GM18511 (cell line): ENCODE results near the gene RFESD.

Experiments used
- ATAC-seq: cut with Tn5 transposase; IDR thresholded peaks from one replicate; pipeline ENCODE4 v1.9.1; 2021; ENCODE audit warnings: mild to moderate bottlenecking, moderate library complexity; ENCODE audit not compliant: unreplicated experiment

Gene RFESD

GRCh38 chr5:95660060-95660459 lies 13.5 kb downstream of the RFESD start:
- no peak for ATAC-seq

GRCh38 chr5:95662946-95663345 lies 16.4 kb downstream of the RFESD start:
- ATAC-seq, result no peak

GRCh38 chr5:95664204-95664786 lies 17.7 kb downstream of the RFESD start:
- ATAC-seq, result no peak

GRCh38 chr5:95667061-95667618 lies 20.6 kb downstream of the RFESD start:
- ATAC-seq, result no peak

DNA sequence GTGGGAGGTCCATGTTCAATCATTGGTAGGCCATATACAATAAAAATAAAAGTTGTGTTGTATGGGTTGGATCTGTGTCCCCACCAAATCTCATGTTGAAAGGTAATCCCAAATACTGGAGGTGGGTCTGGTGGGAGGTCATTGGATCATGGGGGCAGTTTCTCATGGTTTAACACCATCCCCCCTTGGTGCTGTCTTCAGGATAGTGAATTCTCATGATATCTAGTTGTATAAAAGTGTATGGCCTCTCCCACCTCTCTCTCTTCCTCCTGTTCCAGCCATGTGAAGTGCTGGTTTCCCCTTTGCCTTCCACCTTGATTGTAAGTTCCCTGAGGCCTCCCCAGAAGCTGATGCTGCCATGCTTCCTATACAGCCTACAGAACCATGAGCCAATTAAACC lies 21.1 kb downstream of the RFESD start:
- ATAC-seq, result no peak

GRCh38 chr5:95668216-95668615 lies 21.6 kb downstream of the RFESD start:
- ATAC-seq, result no peak

DNA sequence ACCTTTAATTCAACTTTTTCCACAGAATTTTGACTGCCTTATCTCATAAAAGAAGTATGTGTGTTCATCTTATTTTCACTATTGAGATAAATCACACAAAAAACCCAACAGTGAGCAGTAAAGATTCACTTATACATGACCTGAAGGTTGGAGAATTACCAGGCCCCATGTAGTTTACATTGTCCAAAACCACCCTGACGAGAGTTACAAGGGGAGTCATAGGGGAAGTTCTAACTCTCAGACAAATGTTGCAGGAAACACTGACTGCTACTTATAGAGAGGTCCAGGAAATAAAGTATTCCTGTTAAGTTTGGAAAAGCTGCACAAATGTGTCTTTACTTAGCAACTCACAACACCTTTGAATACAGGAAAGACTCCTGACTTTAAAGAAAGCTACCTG lies 22.2 kb downstream of the RFESD start:
- ATAC-seq, result no peak

GRCh38 chr5:95669540-95669939 lies 23.0 kb downstream of the RFESD start:
- ATAC-seq, result no peak

GRCh38 chr5:95669985-95670384 lies 23.4 kb downstream of the RFESD start:
- ATAC-seq, result no peak

DNA sequence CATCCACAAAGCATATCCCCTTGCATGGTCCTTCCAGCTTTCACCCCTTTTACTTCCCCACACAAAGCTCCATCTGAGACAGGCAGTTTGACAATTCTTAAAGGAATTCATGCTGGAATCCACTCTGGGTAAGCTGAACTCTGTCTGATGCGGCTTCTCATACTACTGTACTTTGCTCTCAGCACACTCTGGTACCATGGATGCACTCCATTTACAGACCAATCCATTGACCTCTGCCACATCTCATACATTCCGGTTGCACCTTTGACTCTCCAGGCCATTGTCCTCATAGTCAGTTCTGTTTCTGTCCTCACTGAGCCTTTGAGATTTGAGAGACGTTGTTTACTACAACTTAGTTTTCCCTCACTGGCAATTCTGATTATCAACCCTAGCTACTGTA lies 24.0 kb downstream of the RFESD start:
- no peak for ATAC-seq

DNA sequence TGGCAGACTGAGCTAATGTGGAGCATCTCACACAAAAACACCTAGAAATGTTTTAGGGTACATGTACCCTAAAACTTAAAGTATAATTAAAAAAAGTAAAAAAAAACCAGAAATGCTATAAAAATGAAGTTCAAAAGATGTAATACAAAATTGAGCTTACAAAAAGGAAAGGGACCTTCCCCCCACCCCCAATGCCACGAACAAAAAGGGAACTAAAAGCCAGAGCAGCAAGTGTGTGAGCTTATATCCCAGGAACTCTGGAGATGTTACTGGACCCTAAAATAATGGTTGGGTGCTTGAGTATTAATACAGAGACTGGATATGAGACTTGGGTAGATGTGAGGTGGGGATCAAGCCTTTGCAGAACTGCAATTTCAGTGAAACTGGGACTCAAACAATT lies 25.2 kb downstream of the RFESD start:
- ATAC-seq, result no peak

DNA sequence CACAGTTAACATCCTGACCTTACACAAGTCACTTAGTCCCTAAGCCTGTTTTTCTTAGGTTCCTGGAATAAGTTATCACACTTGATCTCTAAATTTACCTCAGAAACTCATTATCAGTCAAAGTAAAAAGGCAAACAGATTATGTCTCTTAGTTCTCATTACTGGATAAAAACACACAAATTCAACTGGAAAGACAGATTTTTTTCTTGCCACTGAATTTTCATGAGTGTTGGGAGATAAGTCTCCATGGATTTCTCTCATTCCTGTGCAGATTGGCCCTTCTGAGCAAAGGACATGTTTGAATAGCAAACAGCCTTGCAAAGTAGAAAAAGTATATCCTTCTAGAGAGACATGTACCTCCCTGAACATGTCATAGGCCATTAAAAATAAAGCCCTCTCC lies 26.1 kb downstream of the RFESD start:
- ATAC-seq, result no peak

- no peak for ATAC-seq
These were observed 26.5 kb downstream of the RFESD start for GRCh38 chr5:95673081-95673480.

DNA sequence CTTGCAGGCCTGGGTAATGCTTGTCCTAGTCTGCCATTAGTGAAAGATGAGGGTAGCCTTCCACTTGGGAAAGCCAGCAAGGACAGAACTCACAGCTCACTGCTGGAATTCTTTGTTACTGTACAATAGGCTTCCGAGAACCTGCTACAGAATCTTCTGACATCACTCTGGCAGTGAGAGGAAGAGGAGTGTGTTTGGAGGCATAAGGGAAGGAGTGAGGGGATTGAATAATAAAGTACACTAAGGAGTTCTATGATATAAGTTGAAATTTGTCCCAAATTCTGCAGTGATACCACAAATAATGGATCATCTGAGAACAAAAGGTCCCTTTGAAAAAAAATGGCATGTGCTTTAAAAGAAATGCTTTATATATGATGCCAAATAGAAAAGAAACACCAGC lies 36.3 kb downstream of the RFESD start, which contains the start of gene SPATA9:
TSS of gene SPATA9 (minus strand) at position 101 of the 400 bp plus-strand sequence. CDS start 137 bp downstream, outside the sequence.
- no peak for ATAC-seq

GRCh38 chr5:95684361-95684760 lies 37.8 kb downstream of the RFESD start:
- no peak for ATAC-seq

DNA sequence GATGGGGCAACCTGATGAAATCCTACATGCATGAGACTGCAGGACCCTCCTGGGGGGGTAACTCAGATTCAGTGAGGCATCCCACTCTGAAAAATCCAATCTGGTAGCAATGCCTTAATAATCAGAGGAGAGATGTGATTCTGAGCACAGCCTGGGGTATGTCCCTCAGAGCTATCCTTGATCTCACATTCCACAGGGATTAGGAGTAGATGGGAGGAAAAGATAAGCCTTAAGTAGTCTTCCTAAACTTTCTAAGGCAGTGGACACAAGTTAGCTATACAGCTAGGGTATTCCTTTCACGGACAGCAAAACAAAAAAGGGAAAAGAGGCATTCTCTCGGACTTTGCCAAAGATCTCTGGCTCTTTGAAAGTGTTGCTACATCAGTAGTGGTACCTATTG lies 40.1 kb downstream of the RFESD start:
- ATAC-seq, result no peak

- no peak for ATAC-seq
These were observed 43.1 kb downstream of the RFESD start for GRCh38 chr5:95689680-95690079.

GRCh38 chr5:95690333-95690732 lies 43.8 kb downstream of the RFESD start:
- ATAC-seq, result no peak

- no peak for ATAC-seq
These were observed 51.5 kb downstream of the RFESD start for GRCh38 chr5:95697781-95698681.

- ATAC-seq, result no peak
These were observed 52.8 kb downstream of the RFESD start for GRCh38 chr5:95699337-95699736.

DNA sequence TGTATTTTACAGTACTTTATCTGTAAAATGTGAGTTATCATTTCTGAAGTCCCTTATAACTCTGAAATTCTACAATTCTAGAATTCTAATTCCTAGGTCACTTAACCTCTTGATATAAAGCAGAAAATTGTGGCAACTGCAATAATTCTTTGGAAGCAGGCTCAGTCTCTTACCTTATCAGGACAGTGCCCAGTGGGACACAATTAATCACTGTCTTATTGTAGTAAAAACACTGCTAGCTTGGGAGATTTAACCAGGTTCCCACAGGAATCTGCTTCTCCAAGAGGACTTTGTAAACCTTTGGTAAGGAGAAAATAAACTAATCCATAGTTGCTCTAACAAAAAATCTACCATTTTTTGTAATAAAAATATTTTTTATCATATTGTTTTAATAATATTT lies 54.5 kb downstream of the RFESD start:
- no peak for ATAC-seq

DNA sequence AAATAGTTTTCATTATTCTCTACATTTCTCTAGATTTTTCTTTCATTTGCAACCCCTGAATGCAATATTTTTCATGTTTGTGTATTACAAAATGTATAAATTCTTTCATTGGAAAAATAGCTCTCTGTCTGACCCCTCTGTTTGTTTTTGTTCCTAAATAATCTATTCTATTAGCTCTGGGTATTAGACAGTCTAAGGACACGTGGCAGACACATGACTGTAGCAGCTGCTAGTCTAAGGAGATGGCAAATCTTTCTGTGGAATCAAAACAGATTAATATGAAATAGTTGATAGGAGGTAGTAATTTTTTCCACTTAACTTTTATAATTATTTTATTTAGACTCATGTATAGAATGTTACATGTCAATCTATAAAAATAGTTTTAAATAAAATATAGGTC lies 57.6 kb downstream of the RFESD start:
- ATAC-seq, result no peak
